WTC11 (cell line): ENCODE measurements around the gene VWA5B1. TPM values are rescaled to one million over a fixed set of nuclear protein-coding genes. Genes with fewer than 3 reads are reported as not detected.

Experiments used
- ATAC-seq: fragments of 200-7000 bp; cut with Tn5 transposase; 2 replicates; pipeline ENCODE4 v1.10.0; 2021; ENCODE audit warnings: mild to moderate bottlenecking, moderate library complexity
- CTCF ChIA-PET: fragments of 300-600 bp; sonication (Branson Sonifier 250); formaldehyde crosslinking; loops from one replicate; lab custom pipeline; 2021; ENCODE audit warnings: antibody characterized with exemption; lab: Charles Lee
- POLR2A ChIA-PET: fragments of 350-600 bp; sonication (Branson Sonifier 250); formaldehyde crosslinking; loops from one replicate; lab custom pipeline; 2021; ENCODE audit warnings: antibody characterized with exemption; lab: Charles Lee
- DNase-seq: peaks from one replicate; pipeline ENCODE4 v3.0.0; 2021; ENCODE audit warnings: low spot score
- H3K27ac Mint-ChIP-seq: 2 replicates; pipeline ENCODE4 v1.8.0; 2021; ENCODE audit warnings: mixed read lengths
- H3K27me3 Mint-ChIP-seq: 2 replicates; pipeline ENCODE4 v1.8.0; 2021; ENCODE audit warnings: low read depth, mild to moderate bottlenecking, moderate library complexity, mixed read lengths
- H3K36me3 Mint-ChIP-seq: 2 replicates; pipeline ENCODE4 v1.8.0; 2021; ENCODE audit warnings: mixed read lengths
- H3K4me1 Mint-ChIP-seq: 2 replicates; pipeline ENCODE4 v1.8.0; 2022; ENCODE audit warnings: mixed read lengths
- H3K4me3 Mint-ChIP-seq: 2 replicates; pipeline ENCODE4 v1.8.0; 2021; ENCODE audit warnings: mild to moderate bottlenecking, moderate library complexity, mixed read lengths
- H3K9me3 Mint-ChIP-seq: 2 replicates; pipeline ENCODE4 v1.8.0; 2021; ENCODE audit warnings: mixed read lengths
- ATF2 ChIP-seq: sonication (generic); formaldehyde crosslinking; IDR thresholded peaks from 2 replicates; pipeline ENCODE4 v1.8.1; 2022; ENCODE audit warnings: low read depth, missing genetic modification reagents, borderline replicate concordance
- GABPB1 ChIP-seq: sonication (generic); formaldehyde crosslinking; IDR thresholded peaks from 2 replicates; pipeline ENCODE4 v1.8.1; 2023; ENCODE audit warnings: mild to moderate bottlenecking, missing genetic modification reagents
- GRHL2 ChIP-seq: fragments of 250-450 bp; sonication (Bioruptor Pico); IDR thresholded peaks from 2 replicates; pipeline ENCODE4 v1.8.0; 2022; ENCODE audit warnings: mild to moderate bottlenecking, moderate library complexity; ENCODE audit not compliant: insufficient replicate concordance, severe bottlenecking
- HMGA2 ChIP-seq: fragments of 250-450 bp; sonication (Bioruptor Pico); IDR thresholded peaks from 2 replicates; pipeline ENCODE4 v1.4.0; 2021; ENCODE audit warnings: mild to moderate bottlenecking, moderate library complexity
- JUN ChIP-seq: sonication (generic); formaldehyde crosslinking; IDR thresholded peaks from 2 replicates; pipeline ENCODE4 v1.8.0; 2023; ENCODE audit warnings: mild to moderate bottlenecking, missing genetic modification reagents
- KAT7 ChIP-seq: sonication (generic); formaldehyde crosslinking; IDR thresholded peaks from 2 replicates; pipeline ENCODE4 v1.8.1; 2023; ENCODE audit warnings: missing genetic modification reagents, mild to moderate bottlenecking, borderline replicate concordance
- MAX ChIP-seq: sonication (generic); formaldehyde crosslinking; IDR thresholded peaks from 2 replicates; pipeline ENCODE4 v1.8.0; 2022; ENCODE audit warnings: mild to moderate bottlenecking, missing genetic modification reagents
- NR1H2 ChIP-seq: sonication (generic); formaldehyde crosslinking; IDR thresholded peaks from 2 replicates; pipeline ENCODE4 v1.9.0; 2021; ENCODE audit warnings: mild to moderate bottlenecking, moderate library complexity, missing genetic modification reagents
- RELA ChIP-seq: sonication (generic); formaldehyde crosslinking; IDR thresholded peaks from 2 replicates; pipeline ENCODE4 v1.8.1; 2022; ENCODE audit warnings: missing genetic modification reagents, mild to moderate bottlenecking, borderline replicate concordance
- TEAD1 ChIP-seq: sonication (generic); formaldehyde crosslinking; IDR thresholded peaks from 2 replicates; pipeline ENCODE4 v1.8.0; 2022; ENCODE audit warnings: mild to moderate bottlenecking, missing genetic modification reagents
- ZNF219 ChIP-seq: sonication (generic); formaldehyde crosslinking; IDR thresholded peaks from 2 replicates; pipeline ENCODE4 v1.8.0; 2023; ENCODE audit warnings: missing genetic modification reagents, mild to moderate bottlenecking, borderline replicate concordance
- ZNF232 ChIP-seq: sonication (generic); formaldehyde crosslinking; IDR thresholded peaks from 2 replicates; pipeline ENCODE4 v1.8.0; 2022; ENCODE audit warnings: mild to moderate bottlenecking, missing genetic modification reagents
- ZNF263 ChIP-seq: sonication (generic); formaldehyde crosslinking; IDR thresholded peaks from 2 replicates; pipeline ENCODE4 v1.8.1; 2022; ENCODE audit warnings: low read depth, mild to moderate bottlenecking, moderate library complexity, missing genetic modification reagents
- ZNF512 ChIP-seq: sonication (generic); formaldehyde crosslinking; IDR thresholded peaks from 2 replicates; pipeline ENCODE4 v1.8.1; 2022; ENCODE audit warnings: missing genetic modification reagents, borderline replicate concordance
- total RNA-seq: library from RNA; stranded (reverse); gene quantifications from 3 replicates; pipeline ENCODE4 v1.2.3, GENCODE V29; 2021
- TF ChIP-seq, protein P1 (sequence below): sonication (generic); formaldehyde crosslinking; IDR thresholded peaks from 2 replicates; pipeline ENCODE4 v1.8.1; 2022; ENCODE audit warnings: low read depth, mild to moderate bottlenecking, moderate library complexity, missing genetic modification reagents, borderline replicate concordance
- TF ChIP-seq, protein P2 (sequence below): sonication (generic); formaldehyde crosslinking; conservative IDR thresholded peaks from 2 replicates; pipeline ENCODE4 v1.8.1; 2023; ENCODE audit warnings: mild to moderate bottlenecking, low read depth, missing genetic modification reagents, moderate library complexity
- TF ChIP-seq, protein P3 (sequence below): sonication (generic); formaldehyde crosslinking; IDR thresholded peaks from 2 replicates; pipeline ENCODE4 v1.8.0; 2022; ENCODE audit warnings: mild to moderate bottlenecking, missing genetic modification reagents
- TF ChIP-seq, protein P4 (sequence below): sonication (generic); formaldehyde crosslinking; IDR thresholded peaks from 2 replicates; pipeline ENCODE4 v1.8.0; 2023; ENCODE audit warnings: missing genetic modification reagents
- TF ChIP-seq, protein P5 (sequence below): sonication (generic); formaldehyde crosslinking; IDR thresholded peaks from 2 replicates; pipeline ENCODE4 v1.8.0; 2022; ENCODE audit warnings: missing genetic modification reagents

The VWA5B1 gene
- total RNA-seq, 1 experiment from 2014 or later = 1.5 TPM

- TF ChIP-seq ZNF219 (CRISPR knock-in tag) (no peak), ZNF512 (CRISPR knock-in tag) (no peak), GABPB1 (no peak), TEAD1 (CRISPR knock-in tag) (peak; percentile 56; the same call in 1 of the 2 replicates), MAX (CRISPR knock-in tag) (peak; percentile 94), ZNF232 (0 out of 2 replicates have a peak, but pooled peaks have one; percentile 35), ZNF263 (CRISPR knock-in tag) (no peak), ATF2 (CRISPR knock-in tag) (0 out of 2 replicates have a peak, but pooled peaks have one; percentile 36), HMGA2 (no peak), RELA (CRISPR knock-in tag) (no peak; the same call in 1 of the 2 replicates), NR1H2 (CRISPR knock-in tag) (no peak), KAT7 (CRISPR knock-in tag) (0 out of 2 replicates have a peak, but pooled peaks have one; percentile 60), JUN (CRISPR knock-in tag) (0 out of 2 replicates have a peak, but pooled peaks have one; percentile 66)
- TF ChIP-seq, protein P1, sequence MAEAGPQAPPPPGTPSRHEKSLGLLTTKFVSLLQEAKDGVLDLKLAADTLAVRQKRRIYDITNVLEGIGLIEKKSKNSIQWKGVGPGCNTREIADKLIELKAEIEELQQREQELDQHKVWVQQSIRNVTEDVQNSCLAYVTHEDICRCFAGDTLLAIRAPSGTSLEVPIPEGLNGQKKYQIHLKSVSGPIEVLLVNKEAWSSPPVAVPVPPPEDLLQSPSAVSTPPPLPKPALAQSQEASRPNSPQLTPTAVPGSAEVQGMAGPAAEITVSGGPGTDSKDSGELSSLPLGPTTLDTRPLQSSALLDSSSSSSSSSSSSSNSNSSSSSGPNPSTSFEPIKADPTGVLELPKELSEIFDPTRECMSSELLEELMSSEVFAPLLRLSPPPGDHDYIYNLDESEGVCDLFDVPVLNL (CRISPR knock-in tag) = peak; percentile 63; the same call in 1 of the 2 replicates
These were observed 52.7 kb downstream of the VWA5B1 start (continued) for GRCh38 chr1:20343149-20343937.

GRCh38 chr1:20343938-20344302 lies 53.2 kb downstream of the VWA5B1 start:
- POLR2A ChIA-PET = no interaction called here
- Mint-ChIP-seq H3K9me3 (peaks cover 8% of the 10 kb centered on the region), H3K4me1 (peaks cover 29% of the 10 kb centered on the region), H3K36me3 (no peaks in the 10 kb centered on the region), H3K4me3 (peak overlapping the region; percentile 67), H3K27ac (no peak overlapping the region), H3K27me3 (peaks cover 25% of the 10 kb centered on the region)
- no peak for ATAC-seq
- no peak for DNase-seq
- TF ChIP-seq JUN (CRISPR knock-in tag) (no peak), KAT7 (CRISPR knock-in tag) (no peak), GRHL2 (CRISPR knock-in tag) (no peak)
- TF ChIP-seq, protein P2, sequence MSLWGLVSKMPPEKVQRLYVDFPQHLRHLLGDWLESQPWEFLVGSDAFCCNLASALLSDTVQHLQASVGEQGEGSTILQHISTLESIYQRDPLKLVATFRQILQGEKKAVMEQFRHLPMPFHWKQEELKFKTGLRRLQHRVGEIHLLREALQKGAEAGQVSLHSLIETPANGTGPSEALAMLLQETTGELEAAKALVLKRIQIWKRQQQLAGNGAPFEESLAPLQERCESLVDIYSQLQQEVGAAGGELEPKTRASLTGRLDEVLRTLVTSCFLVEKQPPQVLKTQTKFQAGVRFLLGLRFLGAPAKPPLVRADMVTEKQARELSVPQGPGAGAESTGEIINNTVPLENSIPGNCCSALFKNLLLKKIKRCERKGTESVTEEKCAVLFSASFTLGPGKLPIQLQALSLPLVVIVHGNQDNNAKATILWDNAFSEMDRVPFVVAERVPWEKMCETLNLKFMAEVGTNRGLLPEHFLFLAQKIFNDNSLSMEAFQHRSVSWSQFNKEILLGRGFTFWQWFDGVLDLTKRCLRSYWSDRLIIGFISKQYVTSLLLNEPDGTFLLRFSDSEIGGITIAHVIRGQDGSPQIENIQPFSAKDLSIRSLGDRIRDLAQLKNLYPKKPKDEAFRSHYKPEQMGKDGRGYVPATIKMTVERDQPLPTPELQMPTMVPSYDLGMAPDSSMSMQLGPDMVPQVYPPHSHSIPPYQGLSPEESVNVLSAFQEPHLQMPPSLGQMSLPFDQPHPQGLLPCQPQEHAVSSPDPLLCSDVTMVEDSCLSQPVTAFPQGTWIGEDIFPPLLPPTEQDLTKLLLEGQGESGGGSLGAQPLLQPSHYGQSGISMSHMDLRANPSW (CRISPR knock-in tag) = no peak
- TF ChIP-seq, protein P3, sequence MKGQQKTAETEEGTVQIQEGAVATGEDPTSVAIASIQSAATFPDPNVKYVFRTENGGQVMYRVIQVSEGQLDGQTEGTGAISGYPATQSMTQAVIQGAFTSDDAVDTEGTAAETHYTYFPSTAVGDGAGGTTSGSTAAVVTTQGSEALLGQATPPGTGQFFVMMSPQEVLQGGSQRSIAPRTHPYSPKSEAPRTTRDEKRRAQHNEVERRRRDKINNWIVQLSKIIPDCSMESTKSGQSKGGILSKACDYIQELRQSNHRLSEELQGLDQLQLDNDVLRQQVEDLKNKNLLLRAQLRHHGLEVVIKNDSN = no peak
- TF ChIP-seq, protein P4, sequence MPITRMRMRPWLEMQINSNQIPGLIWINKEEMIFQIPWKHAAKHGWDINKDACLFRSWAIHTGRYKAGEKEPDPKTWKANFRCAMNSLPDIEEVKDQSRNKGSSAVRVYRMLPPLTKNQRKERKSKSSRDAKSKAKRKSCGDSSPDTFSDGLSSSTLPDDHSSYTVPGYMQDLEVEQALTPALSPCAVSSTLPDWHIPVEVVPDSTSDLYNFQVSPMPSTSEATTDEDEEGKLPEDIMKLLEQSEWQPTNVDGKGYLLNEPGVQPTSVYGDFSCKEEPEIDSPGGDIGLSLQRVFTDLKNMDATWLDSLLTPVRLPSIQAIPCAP (CRISPR knock-in tag) = no peak
- TF ChIP-seq, protein P5, sequence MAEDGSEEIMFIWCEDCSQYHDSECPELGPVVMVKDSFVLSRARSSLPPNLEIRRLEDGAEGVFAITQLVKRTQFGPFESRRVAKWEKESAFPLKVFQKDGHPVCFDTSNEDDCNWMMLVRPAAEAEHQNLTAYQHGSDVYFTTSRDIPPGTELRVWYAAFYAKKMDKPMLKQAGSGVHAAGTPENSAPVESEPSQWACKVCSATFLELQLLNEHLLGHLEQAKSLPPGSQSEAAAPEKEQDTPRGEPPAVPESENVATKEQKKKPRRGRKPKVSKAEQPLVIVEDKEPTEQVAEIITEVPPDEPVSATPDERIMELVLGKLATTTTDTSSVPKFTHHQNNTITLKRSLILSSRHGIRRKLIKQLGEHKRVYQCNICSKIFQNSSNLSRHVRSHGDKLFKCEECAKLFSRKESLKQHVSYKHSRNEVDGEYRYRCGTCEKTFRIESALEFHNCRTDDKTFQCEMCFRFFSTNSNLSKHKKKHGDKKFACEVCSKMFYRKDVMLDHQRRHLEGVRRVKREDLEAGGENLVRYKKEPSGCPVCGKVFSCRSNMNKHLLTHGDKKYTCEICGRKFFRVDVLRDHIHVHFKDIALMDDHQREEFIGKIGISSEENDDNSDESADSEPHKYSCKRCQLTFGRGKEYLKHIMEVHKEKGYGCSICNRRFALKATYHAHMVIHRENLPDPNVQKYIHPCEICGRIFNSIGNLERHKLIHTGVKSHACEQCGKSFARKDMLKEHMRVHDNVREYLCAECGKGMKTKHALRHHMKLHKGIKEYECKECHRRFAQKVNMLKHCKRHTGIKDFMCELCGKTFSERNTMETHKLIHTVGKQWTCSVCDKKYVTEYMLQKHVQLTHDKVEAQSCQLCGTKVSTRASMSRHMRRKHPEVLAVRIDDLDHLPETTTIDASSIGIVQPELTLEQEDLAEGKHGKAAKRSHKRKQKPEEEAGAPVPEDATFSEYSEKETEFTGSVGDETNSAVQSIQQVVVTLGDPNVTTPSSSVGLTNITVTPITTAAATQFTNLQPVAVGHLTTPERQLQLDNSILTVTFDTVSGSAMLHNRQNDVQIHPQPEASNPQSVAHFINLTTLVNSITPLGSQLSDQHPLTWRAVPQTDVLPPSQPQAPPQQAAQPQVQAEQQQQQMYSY (CRISPR knock-in tag) = 0 out of 2 replicates have a peak, but pooled peaks have one; percentile 24
- CTCF ChIA-PET = interaction anchor here (0.8 to 1.4 kb wide), 2 partner anchors 17 to 127 kb away, joined by 3 read pairs; no protein-coding TSS in a partner anchor
